Glomerular endothelial cell (primary cell): ENCODE results near the gene AQR. TPM values are rescaled to one million over a fixed set of nuclear protein-coding genes. Genes with fewer than 3 reads are reported as not detected.

Experiments used
- DNase-seq: peaks from one replicate; pipeline ENCODE4 v3.0.0-alpha.2; 2011; ENCODE audit warnings: low read depth, low spot score; ENCODE audit errors: extremely low read depth
- total RNA-seq: library from RNA; depleted of rRNA; stranded (reverse); fragments of >200 nt; gene quantifications from 2 replicates; pipeline ENCODE4 v1.2.3, GENCODE V29; 2015

AQR gene
- total RNA-seq, 1 donor from 2014 or later = 24.5 TPM

- no peak for DNase-seq
Observed at GRCh38 chr15:34883633-34884032, 85.9 kb downstream of the AQR start.

- DNase-seq = no peak
Observed at GRCh38 chr15:34883042-34883441, 86.5 kb downstream of the AQR start.

GRCh38 chr15:34879107-34879506, 90.4 kb downstream of the AQR start:
- no peak for DNase-seq

GRCh38 chr15:34876640-34877039, 92.9 kb downstream of the AQR start:
- DNase-seq = no peak

GRCh38 chr15:34869110-34869509, 100.4 kb downstream of the AQR start:
- no peak for DNase-seq

GRCh38 chr15:34865531-34865930, 104.0 kb downstream of the AQR start:
- no peak for DNase-seq

GRCh38 chr15:34861214-34861613, 108.3 kb downstream of the AQR start:
- no peak for DNase-seq

- DNase-seq = no peak
Observed at GRCh38 chr15:34855893-34856292, 113.6 kb downstream of the AQR start.

- DNase-seq = peak; percentile 51
Observed at GRCh38 chr15:34855413-34855812, 114.1 kb downstream of the AQR start.

GRCh38 chr15:34854232-34854631, 115.3 kb downstream of the AQR start:
- no peak for DNase-seq

GRCh38 chr15:34853001-34853758, 116.4 kb downstream of the AQR start:
- DNase-seq = no peak

GRCh38 chr15:34851751-34852150, 117.8 kb downstream of the AQR start:
- no peak for DNase-seq

- DNase-seq = no peak
Observed at GRCh38 chr15:34851007-34851406, 118.5 kb downstream of the AQR start.

- no peak for DNase-seq
Observed at GRCh38 chr15:34850121-34850520, 119.4 kb downstream of the AQR start.

- DNase-seq = no peak
Observed at GRCh38 chr15:34849364-34849959, 120.1 kb downstream of the AQR start.

- DNase-seq = no peak
Observed at GRCh38 chr15:34847598-34847997, 121.9 kb downstream of the AQR start.

GRCh38 chr15:34841262-34841725, 128.2 kb downstream of the AQR start:
- no peak for DNase-seq

GRCh38 chr15:34838282-34838681, 131.3 kb downstream of the AQR start:
- no peak for DNase-seq

- no peak for DNase-seq
Observed at GRCh38 chr15:34837246-34838016, 132.1 kb downstream of the AQR start.

GRCh38 chr15:34828145-34828911, 141.2 kb downstream of the AQR start:
- no peak for DNase-seq

GRCh38 chr15:34821831-34822230, 147.7 kb downstream of the AQR start:
- DNase-seq = no peak
